ENCODE measurements around the gene MLYCD.

DNA sequence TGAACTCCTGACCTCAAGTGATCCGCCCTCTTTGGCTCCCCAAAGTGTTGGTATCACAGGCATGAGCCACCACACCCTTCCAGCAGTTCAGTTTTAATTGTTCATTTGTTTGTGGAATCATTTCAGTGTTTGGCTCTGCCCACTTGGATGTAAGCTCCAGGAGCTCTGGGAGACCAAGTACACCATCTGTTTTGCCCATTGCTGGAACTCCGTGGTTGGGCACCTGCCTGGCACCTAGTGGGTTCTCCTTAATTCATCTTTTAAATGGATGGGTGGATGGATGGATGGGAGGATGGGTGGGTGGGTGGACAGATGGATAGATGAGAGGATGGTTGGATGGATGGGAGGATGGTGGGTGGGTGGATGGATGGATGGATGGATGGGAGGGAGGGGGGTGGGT, 68.2 kb downstream of the MLYCD start:
- TF ChIP-seq, protein P1, sequence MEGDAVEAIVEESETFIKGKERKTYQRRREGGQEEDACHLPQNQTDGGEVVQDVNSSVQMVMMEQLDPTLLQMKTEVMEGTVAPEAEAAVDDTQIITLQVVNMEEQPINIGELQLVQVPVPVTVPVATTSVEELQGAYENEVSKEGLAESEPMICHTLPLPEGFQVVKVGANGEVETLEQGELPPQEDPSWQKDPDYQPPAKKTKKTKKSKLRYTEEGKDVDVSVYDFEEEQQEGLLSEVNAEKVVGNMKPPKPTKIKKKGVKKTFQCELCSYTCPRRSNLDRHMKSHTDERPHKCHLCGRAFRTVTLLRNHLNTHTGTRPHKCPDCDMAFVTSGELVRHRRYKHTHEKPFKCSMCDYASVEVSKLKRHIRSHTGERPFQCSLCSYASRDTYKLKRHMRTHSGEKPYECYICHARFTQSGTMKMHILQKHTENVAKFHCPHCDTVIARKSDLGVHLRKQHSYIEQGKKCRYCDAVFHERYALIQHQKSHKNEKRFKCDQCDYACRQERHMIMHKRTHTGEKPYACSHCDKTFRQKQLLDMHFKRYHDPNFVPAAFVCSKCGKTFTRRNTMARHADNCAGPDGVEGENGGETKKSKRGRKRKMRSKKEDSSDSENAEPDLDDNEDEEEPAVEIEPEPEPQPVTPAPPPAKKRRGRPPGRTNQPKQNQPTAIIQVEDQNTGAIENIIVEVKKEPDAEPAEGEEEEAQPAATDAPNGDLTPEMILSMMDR (IDR thresholded peaks at IDR 0.05) = no peak
- no peak for TF ChIP-seq POLR2A (IDR thresholded peaks at IDR 0.05)

Data from right lobe of liver (tissue), 4 donors.